Activated CD4-positive, alpha-beta T cell treated with anti-CD3 and anti-CD28 coated beads, Interleukin-2, amount 50 U/mL, for 24 hours (primary cell): ENCODE results near the gene CLIC5.
"Not testable (repeated sequence)": the region's sequence is repeated elsewhere in the genome, so short reads cannot be mapped to it uniquely, and the experiment has no call there.

ENCODE experiments used
- DNase-seq, 2 donors: peaks; one replicate each; pipeline ENCODE4 v3.0.0-alpha.2; 2020; ENCODE audit warnings: low read depth in 1 of 2, low spot score in 1 of 2

CLIC5 gene

GRCh38 chr6:45928721-45929305, 86.8 kb downstream of the CLIC5 start:
- no peak for DNase-seq

- DNase-seq = no peak
Measured at GRCh38 chr6:45927421-45928320, 88.0 kb downstream of the CLIC5 start.

- not testable (repeated sequence) for DNase-seq
Measured at GRCh38 chr6:45926423-45926822, 89.2 kb downstream of the CLIC5 start.

DNA sequence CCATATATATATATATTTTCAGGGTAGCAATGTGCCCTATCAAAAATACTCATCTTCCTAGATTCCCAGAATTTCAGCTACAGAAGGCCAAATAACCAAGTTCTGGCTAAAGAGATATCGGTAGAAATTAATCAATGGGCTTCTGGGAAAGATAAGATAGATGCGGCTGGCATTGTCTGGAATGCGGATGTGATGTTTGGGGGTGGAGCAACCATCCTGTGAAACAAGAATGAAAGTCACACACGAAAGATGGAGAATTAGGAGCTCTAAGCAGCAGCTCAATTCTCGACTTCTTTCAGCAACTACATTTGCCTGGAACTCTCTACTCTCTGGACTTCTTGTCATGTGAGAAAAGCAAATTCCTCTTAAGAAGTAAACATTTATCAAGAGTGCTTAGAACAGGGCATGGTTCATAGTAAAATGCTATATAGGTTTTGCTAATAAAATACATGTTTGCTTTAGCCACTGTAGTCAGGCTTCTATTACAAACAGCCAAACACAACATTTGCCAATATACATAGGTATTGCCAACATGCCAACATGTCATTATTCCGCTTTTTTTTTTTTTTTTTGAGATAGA, 90.8 kb downstream of the CLIC5 start:
- DNase-seq = no peak

DNA sequence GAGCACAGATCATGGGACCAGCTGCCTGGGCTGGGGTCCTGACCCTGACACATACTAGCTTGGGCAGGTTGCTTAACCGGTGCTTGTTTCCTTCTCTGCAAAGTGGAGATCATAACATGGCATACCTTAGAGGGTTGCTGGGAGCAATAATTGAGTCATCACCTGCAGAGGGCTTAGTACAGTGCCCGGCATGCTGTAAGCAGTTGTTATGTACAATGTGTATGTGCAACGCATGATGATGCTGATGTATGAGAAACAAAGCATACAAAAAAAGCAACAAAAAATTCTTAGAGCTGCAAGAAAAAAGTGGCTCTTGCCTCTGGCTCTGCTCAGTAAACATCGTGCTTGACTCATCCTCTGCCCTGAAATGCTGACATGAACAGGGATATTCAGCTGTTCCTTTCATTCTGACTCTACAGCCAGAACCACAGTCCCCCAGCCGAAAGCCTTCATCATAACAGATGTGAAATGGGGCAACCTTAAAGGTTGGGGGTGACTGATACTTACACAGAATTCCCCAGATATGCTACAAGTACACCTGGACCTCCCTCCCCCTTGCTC, 91.7 kb downstream of the CLIC5 start:
- peak in 1 of 2 donors; percentile 41 for DNase-seq

DNA sequence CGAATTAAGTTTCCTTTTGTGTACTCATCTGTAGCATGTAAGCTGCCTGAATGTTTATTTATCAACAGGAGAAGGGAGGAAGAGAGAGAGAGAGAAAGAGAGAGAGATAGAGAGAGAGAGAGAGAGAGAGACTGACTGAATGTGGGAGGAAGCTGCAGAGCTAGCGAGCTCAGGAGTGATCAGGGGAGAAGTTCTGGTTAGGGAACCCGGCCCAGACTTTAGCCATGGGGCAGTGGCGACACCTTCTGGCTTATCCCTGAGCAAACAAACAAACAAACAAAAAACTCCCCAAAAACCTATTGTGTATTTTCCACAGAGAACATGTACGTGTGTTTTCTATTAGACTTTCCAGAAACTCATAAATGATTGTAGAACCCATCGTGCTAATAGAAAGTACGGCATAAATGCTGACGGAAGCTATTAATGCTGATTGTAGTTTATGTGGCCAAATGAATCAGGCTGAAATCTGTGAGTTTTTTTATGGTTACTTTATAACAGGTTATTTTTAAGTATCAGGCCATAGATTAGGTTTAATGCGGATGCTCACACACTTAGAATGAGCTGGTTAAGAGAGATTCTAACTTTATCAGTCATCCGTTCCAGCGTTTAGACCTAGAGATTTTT, 92.8 kb downstream of the CLIC5 start:
- DNase-seq = peak in 1 of 2 donors; percentile 36

DNA sequence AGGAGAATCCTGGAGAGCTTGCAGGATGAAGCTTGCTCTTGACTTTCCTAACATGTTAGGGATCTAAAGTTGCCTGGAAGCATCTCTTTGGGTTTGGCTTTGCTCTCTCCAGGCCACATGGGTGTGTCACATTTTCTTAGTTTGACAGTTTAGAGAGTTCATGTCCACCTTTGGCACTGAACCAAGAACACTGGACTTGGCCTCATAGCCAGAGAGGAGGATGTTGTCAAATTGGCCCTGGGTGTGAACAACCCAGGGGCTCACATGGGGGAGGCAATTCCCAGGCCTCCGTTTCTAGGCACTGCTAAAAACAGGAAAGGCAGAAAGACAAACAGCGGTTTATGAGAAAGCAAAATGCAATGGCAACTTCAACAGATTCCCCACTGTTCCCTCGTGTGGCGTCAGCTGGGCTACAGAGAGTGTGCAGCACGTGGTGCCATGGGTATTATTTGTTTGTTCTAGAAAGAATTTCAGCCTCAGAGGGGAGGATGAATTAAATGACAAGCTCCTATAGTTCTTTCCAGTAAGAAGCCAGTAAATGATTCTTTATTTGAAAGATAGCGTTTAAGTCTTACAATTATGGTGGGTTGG, 93.9 kb downstream of the CLIC5 start:
- DNase-seq = no peak

DNA sequence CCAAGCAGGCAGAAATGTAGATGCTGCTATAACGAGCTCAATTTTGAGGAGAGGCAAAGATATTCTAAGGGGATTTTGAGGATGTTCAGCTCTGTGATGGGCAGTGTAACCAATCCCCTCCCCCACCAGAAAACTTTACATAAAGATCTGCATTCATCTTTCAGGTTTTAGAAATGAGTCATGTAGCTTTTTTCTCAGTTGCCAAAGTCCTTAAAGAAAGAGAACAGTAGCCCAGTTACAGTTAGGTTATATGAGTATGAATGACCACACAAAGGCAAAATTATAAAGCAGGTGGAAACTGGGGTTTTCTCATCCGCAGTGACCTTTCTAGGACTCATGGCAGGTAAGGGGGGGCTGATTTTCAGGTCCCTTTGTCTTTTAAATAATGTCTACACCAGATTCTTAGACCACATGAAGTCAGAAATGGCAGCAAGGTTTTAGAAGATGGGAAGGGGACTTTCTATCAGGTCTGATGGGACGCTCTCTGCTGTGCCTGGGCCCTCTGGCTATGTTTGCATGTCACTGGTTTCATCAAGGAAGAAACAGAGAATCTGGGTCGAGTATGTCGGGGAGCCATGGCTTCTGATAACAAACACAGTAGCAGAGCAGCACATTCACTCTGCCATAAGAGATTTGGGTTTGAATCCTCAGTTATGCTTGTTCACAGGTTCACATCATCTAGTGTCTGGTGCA, 94.7 kb downstream of the CLIC5 start:
- no peak for DNase-seq

- DNase-seq = no peak
Measured at GRCh38 chr6:45917439-45917838, 98.2 kb downstream of the CLIC5 start.

DNA sequence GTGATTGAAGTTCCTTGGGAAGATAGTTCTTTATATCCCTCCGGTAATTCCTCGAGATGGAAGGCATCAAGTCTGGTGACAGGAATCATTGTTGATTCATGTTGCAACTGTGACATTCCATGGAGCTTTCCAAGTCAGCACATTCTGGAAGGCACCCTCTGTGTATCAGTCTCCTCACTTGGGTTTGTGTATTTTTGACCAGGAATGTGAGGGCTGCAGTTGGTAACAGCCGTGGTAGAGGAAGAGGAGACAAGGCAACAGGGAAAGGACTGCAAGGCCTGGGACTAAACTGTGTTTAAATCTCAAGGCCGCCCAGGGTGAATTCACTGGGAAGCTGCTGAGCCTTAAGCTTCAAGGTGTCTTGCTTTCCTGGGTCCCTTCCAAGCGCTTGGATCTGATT, 99.0 kb downstream of the CLIC5 start:
- DNase-seq = no peak

GRCh38 chr6:45915780-45916468, 99.7 kb downstream of the CLIC5 start:
- no peak for DNase-seq

- no peak for DNase-seq
Measured at GRCh38 chr6:45911691-45912090, 104.0 kb downstream of the CLIC5 start.

DNA sequence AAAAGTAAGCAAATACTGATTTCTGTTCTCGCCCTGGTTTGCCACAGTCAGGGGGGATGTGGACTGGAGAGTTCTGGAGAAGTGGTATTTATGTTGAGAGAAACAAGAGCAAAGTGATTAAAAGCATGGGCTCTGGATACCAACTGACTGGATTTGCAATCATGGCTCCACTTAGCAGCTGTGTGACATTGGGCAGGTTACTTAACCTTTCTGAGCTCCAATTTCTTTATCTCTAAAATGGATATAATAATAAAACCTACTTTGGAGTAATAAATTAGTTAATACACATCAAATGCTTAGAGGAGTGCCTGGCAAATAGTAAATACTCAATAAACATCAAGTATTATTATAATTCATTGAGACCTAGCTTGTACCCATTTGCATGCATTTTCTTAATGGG, 111.7 kb downstream of the CLIC5 start:
- DNase-seq = no peak

DNA sequence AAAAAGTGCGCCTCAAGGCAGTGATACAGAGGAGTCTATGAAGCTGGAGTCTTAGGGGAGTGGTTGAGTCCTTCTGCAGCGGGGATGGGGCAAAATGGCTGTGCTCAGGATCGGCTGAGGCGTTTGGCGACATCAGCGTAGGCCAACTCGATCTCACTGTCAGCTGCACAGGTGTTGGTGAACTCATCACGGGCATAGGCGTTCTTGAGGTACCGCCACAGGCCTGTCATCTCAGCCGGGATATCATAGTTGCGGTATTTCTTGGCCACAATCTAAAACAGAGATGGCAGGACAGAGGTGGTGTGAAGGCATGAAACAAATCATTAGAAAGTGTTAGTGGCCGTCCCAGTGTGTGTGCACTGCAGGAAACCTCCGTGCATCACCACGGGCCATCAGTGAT, 112.7 kb downstream of the CLIC5 start:
- no peak for DNase-seq

GRCh38 chr6:45901767-45902650, 113.7 kb downstream of the CLIC5 start:
- DNase-seq = no peak

DNA sequence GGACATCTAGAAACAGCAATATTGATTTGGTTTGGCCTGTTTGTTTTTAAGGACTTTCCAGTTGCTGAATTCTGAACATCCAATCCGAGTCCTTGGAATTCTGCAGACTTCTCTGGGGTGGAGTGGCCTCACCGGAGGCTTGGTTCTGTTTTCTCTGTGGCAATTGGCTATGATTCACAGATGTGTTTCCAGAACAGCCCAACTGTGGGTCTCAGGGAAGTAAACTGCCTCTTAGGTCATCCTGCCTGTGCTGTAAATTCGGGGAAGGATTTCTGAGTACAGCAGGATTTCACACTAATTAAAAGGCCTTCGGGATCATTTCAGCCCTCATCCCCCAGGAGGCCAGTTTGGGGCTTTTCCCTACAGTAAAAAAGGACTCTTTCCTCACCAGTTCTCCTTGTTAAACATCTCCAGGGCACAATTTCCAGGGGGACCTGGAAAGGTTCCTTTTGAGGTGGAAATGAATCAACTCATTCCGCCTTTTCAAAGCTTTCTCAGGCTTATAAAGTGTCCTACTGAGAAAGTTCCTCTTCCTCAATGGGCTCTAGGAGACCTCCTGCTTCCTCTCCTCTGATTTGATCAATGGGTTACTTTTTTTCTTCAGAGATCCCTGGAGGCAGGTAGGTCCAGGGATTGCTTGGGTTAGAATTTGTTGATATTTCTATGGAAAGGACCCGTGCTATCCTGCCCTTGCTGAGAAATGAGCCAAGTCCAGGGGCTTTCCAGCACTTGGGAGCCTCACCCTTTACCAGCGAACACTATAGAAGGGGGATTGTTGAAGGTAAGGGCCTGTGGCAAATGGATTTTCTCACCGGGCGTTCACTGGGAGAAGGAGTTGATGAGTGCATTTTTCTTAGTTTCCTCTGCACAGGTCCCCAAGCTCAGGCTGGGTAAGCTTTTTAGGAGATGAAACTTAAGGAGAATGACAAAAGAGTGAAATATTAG, 114.6 kb downstream of the CLIC5 start:
- no peak for DNase-seq

DNA sequence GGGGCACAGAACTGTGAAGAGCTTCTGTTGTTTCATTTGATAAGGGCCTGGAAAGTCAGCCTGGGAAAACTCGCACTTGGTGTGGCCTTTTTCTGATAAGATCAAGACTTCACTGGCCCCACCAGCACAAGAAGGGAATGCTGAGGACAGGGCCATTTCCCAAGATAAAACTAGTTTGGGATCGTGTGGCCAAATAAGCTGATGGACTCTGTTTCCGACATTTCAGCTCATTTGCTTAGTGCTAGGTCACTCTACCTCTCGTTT, 116.0 kb downstream of the CLIC5 start:
- DNase-seq = no peak
